M059J (cell line): ENCODE measurements around the gene KXD1. TPM values are rescaled to one million over a fixed set of nuclear protein-coding genes. Genes with fewer than 3 reads are reported as not detected.
A peak's percentile ranks its signal among the peaks of the same experiment; 100 is the strongest.
"Not testable (repeated sequence)": the region's sequence is repeated elsewhere in the genome, so short reads cannot be mapped to it uniquely, and the experiment has no call there.

Experiments
- DNase-seq: peaks from one replicate; pipeline ENCODE4 v3.0.0-alpha.2; 2012; ENCODE audit warnings: low read depth
- total RNA-seq: library from RNA; depleted of rRNA; stranded (reverse); fragments of >200 nt; shearing (Covaris generic); gene quantifications from 2 replicates; pipeline ENCODE4 v1.2.3, GENCODE V29; 2014

Gene KXD1
- total RNA-seq, 1 experiment from 2014 or later: 124 TPM

DNA sequence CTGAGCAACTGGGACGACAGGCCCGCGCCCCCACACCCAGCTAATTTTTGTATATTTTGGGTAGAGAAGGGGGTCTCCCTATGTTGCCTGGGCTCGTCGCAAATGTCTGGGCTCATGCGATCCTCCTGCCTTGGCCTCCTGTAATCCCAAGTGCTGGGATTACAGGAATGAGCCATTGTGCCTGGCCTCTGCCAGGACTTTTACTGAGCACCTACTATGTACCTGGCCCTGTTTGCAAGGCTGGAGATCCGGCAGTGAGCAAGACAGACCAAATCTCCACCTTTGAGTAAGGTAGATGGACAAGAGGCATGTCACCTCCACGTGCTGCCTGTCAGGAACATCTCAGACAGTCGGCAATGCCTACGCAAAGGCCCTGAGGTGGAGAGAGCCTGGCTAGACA lies 21.2 kb upstream of the KXD1 start:
- DNase-seq: no peak

DNA sequence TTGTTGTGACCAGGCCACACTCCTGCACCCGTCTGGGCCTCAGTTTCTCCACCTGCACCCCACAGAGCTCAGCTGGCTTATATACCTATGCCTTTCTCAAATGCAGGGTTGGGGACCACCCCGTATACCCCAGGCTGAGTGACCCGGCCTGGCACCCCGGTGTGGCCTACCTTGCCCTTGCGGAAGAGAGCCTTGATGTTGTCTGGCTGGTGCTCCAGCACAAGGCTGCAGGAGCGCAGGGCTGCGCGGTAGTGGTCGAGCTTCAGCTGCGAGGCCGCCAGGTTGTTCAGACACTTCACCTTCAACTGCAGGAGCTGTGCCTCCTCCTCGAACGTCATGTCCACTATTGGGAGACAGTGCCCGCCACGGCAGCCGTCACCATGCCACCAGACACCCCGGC lies 20.2 kb upstream of the KXD1 start:
- DNase-seq: no peak

DNA sequence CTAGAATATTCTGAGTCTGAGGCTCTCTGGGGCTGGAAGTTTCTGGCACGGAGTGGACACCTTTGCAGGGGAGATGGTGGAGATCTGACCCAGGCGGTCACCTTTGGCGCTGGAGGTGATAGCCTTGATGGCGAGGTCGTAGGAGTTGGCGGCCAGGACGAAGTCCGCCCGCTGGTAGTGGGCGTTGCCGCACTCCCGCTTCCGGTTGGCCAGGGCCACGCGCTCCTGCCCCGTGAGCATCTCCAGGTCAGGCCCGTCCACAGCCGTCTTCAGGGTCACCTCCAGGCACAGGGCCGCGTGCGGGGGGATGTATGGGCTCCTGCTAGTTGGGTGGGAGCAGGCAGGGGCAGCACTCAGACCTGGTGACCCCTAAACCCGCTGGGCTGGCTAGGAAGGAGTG lies 19.6 kb upstream of the KXD1 start:
- no peak for DNase-seq

DNA sequence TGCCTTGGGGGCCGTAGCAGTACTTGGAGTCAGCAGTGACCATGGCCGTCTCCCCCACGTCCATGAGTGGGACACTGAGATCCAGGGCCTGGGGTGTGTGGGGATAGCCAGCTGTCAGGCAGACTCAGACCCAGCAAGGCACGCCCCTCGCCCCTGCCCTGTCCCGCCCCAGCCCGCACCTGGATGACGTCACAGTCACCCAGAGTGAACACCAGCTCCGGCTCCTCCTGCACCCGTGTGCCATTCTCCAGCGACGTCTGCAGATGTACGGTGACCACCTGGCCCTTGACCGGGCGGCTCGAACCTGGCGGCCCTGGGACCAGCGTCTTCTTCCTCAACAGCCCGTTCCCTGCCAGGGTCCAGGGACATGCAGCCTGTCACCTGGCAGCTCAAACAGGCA lies 18.3 kb upstream of the KXD1 start:
- no peak for DNase-seq

DNA sequence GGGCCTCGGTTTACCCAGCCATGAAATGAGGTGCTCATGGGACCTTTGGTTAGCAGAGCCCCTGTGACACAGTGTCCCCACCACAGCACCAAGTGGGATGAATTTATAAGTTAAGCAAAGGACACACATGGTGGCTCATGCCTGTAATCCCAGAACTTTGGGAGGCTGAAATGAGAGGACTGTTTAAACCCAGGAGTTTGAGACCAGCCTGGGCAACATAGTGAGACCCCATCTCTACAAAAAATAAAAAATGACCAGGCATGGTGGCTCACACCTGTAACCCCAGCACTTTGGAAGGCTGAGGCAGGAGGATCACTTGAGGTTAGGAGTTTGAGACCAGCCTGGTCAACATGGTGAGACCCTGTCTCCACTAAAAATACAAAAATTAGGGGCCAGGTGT lies 17.5 kb upstream of the KXD1 start:
- not testable (repeated sequence) for DNase-seq

DNA sequence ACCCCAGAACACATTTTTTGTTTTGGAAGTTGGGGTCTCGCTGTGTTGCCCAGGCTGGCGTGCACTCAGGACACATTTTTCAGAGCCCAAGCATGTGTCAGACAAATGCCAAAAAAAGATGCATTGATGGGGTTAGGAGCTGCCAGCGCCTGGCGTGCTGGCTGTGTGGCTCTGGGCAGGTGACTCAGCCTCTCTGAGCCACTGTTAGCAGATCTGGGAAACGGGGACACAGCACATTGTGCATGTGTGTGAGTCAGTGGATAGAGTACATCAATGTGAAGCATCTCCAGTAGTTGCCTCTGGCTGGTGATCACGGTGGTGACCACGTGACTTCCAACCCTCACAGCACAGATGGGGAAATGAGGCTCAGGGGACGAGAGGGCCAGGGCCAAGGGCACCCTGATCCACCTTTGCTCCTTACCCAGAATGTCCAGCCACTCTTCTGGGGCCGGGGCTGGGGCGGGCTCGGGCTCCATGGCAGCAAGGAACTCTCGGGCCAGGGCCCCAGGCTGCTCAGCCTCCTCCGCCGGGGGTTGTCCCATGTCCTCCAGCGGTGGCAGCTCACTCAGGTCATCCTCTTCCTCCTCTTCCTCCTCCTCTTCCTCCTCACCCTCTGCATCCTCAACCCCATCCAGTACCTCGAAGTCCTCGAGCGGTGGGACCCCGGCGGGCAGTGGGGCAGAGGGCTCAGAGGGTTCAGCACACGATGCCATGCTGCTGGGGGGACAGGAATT lies 16.2 kb upstream of the KXD1 start:
- no peak for DNase-seq

DNA sequence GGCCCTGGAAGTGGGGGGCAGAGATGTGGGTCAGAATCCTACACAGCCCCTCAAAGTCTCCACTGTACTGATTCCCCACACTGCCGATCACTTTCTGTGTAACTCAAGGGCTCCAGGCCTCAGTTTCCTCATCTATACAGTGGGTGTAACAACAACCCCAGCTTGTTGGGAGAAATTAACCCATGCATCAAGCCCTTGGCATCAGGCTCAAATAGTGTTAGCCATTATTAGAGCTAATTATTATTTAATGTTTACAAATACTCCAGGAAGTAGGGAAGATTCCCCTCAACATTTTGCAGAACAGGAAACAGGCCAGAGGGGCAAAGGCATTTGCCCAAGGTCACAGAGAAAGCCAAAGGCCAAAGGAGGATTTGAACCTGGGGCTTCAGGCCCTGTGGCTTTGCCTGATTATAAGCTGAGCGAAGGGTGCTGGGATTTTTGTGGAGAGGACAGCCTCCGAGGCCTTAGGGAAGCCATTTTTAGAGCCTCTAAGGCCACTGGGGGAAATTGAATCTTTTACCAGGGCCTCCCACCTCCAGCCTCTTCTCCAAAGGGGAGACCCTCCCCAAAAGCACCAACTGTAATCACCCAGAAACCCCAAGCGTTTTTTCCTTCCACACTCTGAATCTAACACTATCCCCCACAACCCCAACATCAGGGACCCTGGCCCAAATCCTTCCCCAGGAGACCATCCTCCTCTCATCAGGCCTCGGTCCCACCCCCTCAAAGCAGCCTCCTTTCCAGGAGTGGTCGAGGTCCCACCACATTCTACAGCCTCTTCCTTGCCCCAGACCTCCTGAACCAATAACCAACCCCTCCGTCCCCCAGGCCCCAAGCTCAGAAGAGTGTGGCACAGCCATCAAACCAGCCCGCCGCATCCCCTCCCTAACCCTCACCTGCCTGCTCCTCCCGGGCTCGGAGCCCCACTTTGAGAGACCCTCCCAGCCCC lies 15.4 kb upstream of the KXD1 start:
- DNase-seq: no peak

DNA sequence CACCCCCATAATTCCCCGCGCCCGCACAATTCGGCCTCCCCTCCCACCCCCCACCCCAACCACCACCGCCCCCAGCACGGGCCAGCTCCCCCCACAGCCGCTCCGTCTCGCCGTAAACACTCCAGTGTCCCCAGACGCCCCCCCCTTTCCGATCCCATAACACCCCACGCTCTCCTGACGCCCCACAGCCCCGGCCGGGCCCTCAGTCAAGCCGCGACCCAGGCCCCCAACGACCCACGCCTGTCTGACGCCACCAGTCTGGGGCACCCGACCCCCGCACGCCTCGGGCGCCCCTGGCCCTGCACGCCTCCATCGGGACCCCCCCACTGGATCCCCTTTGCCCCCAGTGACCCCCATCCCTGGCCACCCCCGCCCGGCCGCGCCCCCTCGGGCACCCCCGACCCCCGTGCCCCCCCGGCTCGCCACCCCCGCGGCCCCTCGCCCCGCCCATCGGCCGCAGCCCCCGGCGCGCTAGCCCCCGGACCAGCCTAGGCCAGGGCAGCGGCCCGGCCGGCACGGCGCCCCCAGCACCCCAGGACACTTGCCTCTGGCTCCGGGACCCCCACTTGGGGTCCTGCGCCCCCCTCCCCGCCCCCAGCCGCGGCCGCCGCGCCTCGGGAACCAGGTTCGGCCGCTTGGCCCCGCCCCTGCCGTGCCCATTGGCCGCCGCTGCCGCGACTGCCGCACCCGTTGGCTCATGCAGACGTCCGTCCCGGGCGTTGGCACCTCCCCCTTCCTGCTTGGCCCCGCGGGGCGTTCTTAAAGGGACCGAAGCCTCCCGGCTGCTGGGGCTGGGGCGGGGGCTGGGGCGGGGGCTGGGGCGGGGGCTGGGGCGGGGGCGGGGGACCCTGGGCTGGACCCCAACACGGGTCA lies 14.5 kb upstream of the KXD1 start, which contains the start of gene FKBP8:
Gene FKBP8, minus strand, starts transcription at position 633 of the 873 bp plus-strand sequence. CDS start 1,603 bp downstream, outside the sequence.
- DNase-seq: peak; percentile 79

DNA sequence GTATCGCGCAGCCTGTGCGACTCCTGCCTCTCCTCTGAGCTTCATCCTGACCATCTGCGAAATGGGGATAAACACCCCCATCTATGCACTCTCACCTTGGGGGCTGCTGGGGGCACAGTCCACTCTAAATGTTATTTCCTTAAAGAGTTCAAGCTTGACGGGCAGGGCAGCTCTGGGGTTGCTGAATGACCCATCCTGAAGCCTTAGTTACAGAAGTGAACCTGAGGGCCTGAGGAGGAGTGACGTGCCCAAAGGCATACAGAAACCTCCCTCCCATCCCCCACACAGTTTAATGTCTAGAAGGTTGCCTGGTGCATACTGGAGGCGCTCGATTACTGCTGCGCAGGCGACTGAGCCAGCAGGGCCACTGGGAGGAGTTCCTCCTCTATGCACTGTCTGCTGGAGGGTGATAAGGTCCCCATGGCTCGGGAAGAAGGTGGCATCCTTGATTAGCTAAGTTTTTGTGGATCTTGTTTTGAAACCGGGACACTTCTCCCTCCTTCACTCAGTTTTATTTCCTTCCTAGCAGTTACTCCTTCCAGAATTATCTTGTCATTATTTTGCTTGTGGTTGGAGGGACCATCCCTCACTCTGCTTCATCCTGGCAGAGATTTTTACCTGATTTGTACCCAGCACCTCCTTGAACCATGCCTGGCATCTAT lies 13.7 kb upstream of the KXD1 start:
- peak; percentile 73 for DNase-seq

DNA sequence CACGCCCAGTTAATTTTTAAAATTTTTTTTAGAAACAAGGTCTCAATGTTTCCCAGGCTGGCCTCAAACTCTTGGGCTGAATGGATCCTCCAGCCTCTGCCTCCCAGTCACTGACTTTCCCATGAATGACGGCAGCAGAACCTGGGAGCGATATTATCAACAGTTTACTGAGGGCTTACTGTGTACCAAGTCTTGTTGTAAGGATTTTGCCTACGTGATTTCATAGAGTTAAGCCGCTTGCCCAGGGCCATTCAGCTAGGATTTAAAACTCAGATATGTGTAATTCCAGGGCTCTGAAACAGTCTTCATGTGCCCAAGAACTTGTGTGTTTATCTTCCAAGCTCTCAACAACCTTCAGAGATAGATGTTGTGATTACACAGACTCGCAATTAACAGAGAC lies 6.0 kb upstream of the KXD1 start:
- no peak for DNase-seq

DNA sequence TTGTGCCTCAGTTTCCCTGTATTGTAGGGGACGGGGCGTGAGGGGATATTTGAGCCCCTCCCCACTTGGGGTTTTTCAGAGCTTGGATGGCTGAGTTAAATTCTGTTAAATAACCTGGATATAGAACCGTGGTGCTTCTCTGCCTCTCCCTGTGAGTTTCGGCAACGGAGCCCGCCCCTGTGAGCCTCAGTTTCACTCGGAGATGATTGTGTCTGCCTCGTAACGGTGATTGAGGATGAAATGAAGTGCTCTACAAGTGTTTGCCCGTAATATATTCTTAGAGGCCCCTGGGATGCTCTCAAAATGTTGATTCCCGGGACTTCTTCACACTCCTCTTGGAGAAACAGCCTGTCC lies 509 bp downstream of the KXD1 start:
- no peak for DNase-seq

DNA sequence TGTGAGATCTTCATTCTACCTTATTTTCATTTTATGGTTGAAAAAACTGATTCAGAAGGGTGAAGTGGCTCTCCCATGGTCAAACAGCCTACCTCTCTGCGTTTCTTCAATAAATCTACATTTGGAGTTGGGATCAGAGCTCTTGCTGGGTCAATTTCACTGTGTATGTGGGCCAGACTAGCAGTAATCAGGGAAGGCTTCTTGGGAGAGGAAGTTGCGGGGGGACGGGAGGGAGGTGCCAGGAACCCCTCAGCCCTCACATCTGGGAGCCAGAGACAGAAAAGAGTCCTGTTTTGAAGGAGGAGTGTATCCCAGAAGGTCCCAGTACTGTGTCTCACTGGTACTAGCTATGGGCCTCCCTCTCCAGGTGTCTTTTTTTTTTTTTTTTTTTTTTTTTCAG lies 934 bp downstream of the KXD1 start:
- no peak for DNase-seq

DNA sequence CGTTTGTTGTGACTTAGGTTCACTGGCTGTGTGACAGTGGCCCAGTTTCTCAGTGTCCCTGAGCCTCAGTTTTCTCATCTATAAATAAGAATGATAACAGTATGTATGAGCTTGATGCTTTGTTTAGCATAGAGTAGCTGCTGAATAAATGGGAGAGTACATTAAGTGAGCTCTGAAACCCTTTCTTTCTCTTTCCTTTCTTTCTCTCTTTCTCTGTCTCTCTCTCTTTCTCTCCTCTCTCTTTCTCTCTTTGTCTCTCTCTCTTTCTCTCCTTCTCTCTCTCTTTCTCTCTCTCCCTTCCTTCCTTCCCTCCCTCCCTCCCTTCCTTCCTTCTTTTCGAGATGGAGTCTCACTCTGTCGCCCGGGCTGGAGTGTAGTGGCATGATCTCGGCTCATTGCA lies 2.0 kb downstream of the KXD1 start:
- no peak for DNase-seq

DNA sequence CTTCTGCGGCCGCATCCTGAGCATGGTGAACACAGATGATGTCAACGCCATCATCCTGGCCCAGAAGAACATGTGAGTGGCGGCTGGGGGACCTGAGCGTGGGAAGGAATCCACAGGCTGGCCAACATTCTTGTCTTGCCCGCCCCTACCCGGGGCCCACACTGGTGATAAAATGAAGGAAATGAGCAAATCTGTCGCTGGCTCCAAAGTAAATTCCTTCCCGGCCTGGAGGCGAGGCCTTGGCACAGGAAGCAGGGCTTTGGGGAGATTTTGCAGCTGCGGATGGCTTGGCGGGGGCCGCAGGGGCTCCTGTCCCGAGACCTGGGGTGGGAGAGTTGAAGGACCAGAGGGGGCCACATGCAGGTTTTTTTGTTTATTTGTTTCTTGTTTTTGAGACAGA lies 4.4 kb downstream of the KXD1 start:
- no peak for DNase-seq

DNA sequence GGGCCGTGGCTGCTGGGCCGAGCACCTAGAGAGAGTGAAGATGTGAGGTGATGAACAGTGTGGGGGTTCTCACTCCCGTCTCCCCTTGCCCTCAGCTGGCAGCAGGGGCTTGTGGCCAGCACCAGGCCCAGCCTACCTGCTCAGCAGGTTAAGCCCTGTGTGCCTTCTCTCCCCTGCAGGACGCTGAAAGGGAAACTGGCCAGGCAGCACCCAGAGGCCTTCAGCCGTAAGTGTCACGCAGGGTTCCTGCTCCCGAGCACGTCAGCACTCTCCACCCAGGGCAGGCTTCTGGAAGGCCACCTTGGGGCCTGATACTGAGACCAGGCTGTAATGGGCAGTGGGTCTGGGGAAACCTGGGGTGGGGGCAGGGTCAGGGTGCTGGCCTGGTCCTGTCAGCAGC lies 9.3 kb downstream of the KXD1 start:
- no peak for DNase-seq

DNA sequence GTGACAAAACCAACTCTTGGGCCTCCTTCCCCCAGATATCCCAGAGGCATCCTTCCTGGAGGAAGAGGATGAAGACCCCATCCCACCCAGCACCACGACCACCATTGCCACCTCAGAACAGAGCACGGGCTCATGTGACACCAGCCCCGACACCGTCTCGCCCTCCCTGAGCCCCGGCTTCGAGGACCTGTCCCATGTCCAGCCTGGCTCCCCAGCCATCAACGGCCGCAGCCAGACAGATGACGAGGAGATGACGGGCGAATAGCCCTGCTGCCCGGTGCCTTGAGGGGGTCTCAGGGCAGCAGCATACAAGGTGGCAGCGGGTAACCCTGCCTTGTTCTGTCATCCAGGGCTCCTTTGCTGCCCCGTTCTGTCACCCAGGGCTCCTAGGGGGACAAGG lies 10.7 kb downstream of the KXD1 start:
- no peak for DNase-seq

DNA sequence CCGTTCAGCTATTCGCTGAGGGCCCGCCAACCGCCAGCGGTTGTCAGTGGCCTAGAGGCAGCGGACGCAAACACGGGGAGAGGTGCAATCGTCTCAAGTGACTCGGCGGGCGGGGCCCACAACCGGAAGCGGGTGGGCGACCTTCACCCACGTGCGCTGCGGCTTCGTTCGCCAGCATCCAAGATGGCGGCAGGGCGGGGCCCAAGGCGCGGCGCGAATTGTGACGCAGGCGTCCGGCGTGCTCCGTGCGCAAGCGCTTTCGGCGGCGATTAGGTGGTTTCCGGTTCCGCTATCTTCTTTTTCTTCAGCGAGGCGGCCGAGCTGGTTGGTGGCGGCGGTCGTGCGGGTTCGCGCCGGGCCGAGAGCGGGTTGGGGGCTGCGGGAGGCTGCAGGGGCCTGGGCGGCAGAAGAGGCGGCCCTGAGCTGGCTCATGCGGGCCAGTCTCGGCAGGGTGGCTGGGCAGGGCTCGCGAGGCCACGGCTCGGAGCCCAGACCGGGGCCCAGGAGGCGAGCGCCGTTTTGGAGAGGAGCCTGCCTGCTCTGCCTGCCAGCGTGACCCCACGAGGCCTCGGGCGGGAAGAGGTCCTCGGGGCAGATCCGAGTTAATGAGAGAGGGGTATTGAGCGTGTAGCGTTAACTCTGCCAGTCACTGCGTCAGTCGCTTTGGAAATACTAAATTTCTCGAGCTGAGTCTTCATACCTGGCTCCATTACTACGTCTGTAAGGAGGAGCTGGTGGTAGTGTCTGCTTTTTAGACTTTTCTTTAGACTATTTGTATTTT lies 14.1 kb downstream of the KXD1 start, which contains the start of gene UBA52:
Gene UBA52, plus strand, starts transcription at position 294 of the 781 bp plus-strand sequence. CDS start 1,444 bp downstream, outside the sequence.
- DNase-seq: peak; percentile 97

DNA sequence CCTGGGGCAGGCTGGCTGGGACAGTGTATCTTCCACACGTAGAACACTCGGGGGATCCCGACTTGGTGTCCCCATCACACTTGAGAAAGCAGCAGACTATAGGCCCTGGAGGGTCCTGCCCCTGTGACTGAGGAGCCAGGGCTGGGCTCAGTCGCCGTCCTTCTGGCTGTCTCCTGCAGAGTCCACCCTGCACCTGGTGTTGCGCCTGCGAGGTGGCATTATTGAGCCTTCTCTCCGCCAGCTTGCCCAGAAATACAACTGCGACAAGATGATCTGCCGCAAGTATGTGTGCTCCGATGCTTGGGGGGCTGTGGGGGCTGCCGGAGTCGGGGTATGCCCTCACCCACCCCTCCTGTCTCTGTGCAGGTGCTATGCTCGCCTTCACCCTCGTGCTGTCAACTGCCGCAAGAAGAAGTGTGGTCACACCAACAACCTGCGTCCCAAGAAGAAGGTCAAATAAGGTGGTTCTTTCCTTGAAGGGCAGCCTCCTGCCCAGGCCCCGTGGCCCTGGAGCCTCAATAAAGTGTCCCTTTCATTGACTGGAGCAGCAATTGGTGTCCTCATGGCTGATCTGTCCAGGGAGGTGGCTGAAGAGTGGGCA lies 17.1 kb downstream of the KXD1 start:
- DNase-seq: no peak

DNA sequence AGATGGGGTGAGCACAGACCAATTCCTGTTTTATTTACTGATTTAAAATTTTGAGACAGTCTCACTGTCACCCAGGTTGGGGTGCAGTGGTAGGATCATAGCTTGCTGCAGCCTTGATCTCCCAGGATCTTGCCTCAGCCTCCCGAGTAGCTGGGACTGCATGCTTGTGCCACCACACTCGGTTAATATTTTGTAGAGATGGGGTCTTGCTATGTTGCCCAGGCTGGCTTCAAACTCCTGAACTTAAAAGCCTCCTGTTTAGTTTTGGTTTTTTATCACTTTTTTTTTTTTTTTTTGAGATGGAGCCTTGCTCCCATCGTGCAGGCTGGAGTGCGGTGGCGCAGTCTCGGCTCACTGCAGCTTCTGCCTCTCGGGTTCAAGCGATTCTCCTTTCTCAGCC lies 18.7 kb downstream of the KXD1 start:
- no peak for DNase-seq

DNA sequence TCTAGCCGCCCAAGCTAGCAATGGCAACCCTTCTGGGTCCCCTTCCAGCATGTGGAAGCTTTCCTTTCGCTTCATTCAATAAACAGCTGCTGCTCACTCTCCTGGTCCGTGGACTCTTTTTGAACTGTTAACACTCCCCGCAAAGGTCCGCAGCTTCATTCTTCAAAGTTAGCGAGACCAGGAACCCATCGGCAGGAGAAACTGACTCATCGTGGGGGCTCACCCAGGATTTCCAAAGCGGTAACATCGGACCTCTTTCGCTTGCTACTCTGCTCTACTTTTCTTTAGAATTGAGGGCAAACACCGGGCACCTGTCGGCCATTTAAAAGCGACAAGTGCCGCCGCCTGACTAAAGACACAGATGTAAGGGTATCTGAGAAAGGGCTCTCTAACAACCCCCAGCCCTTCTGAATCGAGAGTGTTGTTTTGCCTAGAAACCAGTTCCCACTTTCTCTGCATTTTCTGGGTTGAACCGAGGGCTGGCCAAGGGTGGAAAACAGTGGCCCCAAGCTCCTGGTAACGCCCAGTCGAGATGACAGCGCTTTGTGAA lies 19.8 kb downstream of the KXD1 start:
- DNase-seq: no peak
